Smooth muscle cell of the brain vasculature (primary cell): ENCODE measurements around the gene CDCA3.

Experiments
- DNase-seq: peaks from one replicate; pipeline ENCODE4 v3.0.0-alpha.2; 2012; ENCODE audit warnings: low read depth, low spot score

Gene CDCA3

DNA sequence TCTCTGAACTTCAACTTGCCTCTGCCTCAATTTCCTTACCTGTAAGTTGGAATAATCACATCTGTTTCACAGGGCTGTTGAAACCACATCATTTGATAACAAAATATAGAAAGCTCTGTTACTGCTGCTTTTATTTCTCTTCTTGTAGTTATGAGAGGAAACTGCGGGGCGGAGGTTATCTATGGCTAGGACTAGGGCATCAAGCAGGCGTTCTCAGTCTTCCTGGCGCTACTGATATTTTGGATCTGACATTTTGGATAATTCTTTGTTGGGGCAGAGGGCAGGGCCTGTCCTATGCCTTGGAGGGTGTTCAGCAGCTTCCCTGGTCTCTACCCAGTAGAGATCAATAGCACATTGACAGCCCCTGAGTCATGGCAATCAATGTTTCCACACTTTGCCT is 19.0 kb downstream of the CDCA3 start:
- no peak for DNase-seq

DNA sequence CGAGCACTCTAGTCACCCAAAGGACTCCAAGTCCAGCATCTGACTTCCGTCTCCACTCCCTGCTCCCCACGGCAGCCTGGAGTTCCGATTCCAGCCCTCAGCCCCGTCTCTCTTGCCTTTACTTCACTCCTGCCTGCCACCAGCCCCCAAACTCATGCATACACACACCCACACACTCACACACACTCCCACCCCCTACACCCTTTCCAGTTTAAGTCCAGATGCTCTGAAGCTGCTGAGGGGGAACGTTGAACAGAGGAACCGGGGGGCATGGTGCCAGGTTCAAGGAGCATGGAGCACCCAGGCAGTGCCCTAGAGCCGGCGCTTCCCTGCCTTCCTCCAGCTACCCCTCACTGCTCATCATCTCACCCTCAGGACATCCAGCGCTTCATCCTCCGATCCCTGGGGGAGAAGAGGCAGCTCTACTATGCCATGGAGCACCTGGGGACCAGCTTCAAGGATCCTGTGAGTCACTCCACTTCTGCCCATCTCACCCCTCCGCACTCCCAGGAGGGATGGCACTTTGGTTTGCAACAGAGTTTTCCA is 19.6 kb downstream of the CDCA3 start:
- no peak for DNase-seq

DNA sequence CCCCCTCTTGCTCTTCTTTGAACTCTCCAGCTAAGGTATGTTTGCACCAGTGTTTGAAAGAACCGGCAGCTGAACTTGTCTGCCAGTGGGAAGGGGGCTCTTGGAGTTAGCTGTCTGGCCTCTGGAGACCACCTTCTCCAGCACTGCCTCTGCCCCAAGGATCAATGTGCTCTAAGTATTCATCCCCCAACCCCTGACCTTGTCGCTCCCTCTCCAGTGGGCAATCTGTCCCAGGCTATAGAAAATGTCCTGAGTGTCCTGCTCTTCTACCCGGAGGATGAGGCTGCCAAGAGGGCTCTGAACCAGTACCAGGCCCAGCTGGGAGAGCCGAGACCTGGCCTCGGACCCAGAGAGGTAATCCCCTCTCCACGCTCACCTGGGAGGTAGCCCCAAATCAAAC is 20.1 kb downstream of the CDCA3 start:
- no peak for DNase-seq

DNA sequence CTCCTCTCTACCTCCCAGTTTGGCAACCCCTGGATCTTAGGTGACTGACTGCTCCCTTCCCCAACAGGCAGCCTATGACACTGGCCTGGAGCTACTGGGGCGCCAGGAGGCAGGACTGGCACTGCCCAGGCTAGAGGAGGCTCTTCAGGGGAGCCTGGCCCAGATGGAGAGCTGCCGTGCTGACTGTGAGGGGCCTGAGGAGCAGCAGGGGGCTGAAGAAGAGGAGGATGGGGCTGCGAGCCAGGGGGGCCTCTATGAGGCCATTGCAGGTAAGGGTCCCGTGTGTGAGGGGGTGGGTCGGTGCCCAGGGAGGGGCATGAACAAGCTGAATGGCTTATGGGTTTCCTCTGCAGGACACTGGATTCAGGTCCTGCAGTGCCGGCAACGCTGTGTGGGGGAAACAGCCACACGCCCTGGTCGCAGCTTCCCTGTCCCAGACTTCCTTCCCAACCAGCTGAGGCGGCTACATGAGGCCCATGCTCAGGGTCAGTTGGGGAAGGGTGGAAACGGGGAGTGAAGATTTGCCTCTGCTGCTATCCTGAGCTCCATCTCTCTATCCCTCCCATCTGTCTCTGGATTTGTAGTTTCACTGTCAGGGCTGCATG is 20.7 kb downstream of the CDCA3 start:
- DNase-seq, result no peak

DNA sequence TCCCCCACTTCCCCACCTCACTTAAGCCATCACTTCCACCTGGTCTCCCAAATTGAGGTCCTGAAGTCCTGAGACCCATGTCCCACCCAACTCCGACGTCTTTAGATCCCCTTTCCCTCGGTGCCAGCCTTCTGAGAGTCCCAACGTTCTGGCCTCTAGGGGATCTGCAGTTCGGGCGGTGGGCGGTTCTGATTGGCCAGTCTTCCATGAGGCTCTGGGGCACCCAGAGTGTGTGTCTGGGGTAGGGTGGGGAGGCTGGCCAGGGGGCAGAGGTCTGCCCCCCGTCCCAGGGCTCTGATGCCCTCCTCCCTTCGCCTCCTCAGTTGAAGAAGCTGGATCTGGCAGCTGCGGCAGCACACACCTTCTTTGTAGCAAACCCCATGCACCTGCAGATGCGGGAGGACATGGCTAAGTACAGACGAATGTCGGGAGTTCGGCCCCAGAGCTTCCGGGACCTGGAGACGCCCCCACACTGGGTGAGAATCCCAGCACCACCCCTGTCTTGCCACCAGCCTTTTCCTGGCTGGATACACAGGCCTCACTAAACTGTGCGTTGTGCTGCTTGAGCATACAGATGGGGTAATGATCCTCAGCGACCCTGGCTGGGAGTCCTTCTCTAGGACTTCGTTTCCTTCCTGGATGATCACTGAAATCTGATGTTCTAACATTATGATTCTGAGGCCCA is 21.4 kb downstream of the CDCA3 start:
- no peak for DNase-seq

DNA sequence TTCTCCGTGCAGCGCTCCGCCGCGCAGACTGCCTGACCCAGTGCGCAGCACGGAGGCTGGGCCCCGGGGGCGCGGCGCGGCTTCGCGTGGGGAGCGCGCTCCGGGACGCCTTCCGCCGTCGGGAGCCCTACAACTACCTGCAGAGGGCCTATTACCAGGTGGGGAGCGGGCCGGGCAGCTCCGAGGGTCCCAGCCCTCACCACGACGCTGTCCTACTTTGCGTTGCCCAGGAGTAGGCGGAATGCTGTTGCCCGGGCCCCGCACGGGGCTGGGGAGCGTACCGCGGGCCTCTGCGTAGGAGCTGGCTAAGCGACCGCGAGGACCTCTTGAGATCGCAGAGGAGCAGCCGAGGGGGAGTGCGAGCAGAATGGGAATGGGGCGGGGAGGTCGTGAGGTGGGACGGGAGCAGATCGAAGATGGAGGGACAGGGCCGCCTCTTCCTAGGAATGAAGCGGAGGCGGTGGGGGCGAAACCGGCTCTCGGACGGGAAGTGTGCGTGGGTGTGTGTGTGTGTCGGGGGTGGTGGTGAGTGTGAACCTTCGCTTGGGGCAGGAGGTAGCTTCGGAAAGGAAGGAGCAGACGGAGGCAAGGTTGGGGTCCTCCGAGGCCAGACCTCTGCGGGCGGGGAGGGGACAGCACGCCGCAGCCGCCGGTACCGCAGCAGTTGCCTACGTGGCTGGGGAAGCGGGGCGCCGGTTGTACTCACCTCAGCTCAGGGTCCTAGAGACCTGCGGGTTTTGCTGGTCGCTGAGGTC is 22.1 kb downstream of the CDCA3 start:
- no peak for DNase-seq

DNA sequence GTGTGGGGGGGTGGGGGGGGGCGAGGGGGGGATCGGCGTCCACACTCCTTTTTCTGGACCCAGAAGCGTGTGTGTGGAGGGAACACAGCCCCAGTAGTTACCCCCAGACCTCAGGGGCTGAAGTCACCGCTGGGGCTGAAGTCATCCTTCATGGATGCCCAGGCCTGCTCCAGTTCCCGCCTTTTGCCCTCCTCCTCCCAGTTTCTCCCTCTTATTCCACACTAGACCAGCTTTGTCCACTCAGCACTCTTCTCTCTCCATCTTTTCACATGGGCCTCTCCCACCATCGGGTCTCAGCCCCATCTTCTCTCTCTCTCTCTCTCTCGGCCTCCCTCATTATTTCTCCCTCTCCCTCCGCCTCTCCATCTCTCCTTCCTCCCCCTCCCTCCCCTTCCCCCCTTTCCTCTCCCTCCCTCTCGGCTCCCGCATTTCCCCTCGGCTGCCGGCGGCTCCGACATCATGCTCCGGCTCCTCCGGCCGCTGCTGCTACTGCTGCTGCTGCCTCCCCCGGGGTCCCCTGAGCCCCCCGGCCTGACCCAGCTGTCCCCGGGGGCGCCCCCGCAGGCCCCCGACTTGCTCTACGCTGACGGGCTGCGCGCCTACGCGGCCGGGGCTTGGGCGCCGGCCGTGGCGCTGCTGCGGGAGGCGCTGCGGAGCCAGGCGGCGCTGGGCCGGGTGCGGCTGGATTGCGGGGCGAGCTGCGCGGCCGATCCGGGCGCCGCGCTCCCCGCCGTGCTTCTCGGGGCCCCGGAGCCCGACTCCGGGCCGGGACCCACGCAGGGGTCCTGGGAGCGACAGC is 22.9 kb downstream of the CDCA3 start, which contains the start of gene P3H3:
Gene P3H3, plus strand, starts transcription at position 426 of the 799 bp plus-strand sequence. Its CDS starts 34 bp downstream, at position 460.
- no peak for DNase-seq

DNA sequence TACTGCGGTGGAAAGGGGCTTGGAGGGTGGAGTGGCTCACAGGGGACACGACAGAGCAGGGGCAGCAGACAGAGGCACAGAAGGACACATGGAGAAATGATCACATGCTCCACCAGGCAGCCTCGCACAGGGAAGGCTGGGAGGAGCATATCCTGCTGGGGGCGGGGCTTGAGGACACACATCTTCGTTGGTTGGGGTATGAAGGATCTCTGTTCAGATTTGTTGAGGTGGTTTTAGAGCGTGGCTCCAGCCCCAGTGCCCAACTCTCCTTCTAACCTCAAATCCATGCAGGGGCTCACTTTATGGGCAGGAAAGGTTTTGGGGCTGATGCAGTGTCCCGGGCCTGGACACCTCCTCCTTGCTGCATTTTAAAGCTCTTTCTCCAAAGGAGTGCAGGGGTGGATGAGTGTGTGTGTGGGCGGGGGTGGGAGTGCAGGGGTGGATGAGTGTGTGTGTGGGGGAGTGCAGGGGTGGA is 23.6 kb downstream of the CDCA3 start:
- DNase-seq, result no peak

DNA sequence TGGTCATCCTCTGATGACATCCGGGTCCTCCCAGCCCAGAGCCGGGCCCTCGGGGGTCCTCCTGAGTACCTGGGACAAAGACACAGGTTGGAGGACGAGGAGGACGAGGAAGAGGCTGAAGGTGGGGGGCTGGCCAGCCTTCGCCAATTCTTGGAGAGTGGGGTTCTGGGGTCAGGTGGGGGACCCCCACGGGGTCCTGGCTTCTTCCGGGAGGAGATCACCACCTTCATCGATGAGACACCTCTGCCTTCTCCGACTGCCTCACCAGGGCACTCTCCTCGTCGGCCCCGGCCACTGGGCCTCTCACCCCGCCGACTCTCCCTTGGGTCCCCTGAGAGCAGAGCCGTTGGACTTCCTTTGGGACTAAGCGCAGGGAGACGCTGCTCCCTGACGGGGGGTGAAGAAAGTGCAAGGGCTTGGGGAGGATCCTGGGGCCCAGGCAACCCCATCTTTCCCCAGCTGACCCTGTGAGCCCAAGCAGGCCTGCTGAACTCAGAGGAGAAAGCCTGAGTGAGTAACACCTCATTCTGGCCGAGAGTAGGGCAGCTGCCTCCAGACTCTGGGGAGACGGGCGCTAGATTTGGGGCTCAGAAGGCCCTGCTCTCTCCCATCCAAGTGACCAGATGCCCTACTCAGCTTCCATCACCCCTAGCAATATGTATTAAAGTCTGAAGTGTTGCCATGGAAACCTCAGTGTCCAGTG is 24.2 kb downstream of the CDCA3 start:
- DNase-seq, result no peak

DNA sequence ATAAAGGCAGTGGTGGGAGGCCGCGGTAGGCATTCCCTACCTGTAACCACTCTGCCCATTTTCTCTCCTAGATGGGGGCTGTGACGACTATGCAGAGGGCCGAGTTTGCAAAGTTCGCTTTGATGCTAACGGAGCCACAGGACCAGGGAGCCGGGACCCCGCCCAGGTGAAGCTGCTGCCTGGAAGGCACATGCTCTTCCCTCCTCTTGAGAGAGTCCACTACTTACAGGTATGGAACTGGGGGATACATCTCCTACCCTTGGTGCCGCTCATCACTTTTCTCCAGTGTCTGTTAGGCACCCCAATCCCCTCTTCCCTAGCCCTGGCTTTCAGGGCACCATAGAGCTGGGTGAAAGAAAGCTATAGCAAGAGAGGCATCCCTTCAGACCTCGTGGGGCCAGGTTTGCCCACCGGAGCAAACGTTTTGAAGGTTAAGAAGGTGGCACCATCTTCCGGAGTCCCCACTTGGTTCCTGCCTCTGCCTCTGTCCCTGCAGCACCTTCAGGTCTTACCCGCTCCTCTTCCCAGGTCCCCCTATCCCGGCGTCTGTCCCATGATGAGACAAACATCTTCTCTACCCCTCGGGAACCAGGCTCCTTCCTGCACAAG is 24.9 kb downstream of the CDCA3 start:
- no peak for DNase-seq

DNA sequence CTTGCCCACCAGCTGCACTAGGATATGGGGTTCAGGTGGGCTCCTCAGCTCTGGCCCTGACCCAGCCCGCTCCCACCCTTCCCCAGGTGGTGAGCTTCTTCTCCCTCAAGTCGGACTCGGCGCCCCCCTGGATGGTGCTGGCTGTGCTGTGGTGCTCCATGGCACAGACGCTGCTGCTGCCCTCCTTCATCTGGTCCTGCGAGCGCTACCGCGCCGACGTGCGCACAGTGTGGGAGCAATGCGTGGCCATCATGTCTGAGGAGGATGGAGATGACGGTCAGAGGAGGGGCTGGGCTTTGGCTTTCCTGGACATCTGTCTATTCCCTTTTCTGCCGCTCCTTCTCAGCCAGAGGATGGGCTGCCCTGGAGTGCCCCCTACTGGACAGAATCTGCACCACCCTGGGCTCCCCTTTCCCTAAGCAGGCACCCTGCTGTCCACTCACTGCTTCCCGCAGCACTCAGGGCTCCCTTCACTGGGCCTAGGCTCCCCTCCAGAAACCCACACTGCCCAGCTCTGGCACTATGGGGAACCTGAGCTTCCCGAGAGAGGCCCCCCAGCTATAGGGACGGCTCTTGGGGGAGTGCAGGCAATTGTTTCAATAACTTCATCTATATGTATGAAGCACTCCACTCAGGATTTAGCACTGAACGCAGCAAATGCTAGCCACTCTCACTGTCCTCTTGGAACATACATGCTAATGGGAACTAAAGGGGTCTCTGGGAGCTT is 25.5 kb downstream of the CDCA3 start:
- peak; percentile 58 for DNase-seq

DNA sequence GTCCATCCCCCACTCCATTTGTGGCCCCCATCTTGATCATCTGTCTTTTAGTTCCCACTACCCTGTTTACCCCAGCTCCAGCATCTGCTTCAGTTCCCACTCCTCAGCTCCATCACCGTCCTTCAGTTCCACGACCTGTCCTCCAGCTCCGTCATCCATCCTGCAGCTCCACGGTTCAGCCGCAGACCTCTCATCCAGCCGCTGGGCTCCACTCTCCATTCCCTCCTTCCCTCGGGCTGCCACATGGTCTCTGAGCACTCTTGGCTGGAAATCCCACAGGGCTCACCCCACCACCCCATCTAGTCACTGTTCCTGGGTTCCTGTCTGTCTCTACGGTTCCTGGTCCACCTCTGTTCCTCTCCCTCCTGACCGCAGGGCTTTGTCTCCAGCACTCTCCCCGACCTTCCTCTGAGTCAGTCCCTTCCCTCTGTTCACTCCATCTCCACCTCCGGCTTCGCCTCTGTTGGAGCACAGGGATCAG is 26.1 kb downstream of the CDCA3 start:
- DNase-seq, result no peak

DNA sequence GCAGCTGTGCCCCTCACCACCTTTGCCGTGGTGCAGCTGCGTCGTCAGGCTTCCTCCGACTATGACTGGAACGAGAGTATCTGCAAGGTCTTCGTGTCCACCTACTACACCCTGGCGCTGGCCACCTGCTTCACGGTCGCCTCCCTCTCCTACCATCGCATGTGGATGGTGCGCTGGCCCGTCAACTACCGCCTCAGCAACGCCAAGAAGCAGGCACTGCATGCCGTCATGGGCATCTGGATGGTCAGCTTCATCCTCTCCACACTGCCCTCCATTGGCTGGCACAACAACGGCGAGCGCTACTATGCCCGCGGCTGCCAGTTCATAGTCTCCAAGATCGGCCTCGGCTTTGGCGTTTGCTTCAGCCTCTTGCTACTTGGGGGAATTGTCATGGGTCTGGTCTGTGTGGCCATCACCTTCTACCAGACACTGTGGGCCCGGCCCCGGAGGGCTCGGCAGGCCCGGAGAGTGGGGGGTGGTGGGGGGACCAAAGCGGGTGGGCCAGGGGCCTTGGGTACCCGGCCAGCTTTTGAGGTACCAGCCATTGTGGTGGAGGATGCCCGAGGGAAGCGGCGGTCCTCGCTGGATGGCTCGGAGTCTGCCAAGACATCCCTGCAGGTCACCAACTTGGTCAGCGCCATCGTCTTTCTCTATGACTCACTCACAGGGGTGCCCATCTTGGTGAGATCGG is 26.9 kb downstream of the CDCA3 start:
- DNase-seq, result no peak

DNA sequence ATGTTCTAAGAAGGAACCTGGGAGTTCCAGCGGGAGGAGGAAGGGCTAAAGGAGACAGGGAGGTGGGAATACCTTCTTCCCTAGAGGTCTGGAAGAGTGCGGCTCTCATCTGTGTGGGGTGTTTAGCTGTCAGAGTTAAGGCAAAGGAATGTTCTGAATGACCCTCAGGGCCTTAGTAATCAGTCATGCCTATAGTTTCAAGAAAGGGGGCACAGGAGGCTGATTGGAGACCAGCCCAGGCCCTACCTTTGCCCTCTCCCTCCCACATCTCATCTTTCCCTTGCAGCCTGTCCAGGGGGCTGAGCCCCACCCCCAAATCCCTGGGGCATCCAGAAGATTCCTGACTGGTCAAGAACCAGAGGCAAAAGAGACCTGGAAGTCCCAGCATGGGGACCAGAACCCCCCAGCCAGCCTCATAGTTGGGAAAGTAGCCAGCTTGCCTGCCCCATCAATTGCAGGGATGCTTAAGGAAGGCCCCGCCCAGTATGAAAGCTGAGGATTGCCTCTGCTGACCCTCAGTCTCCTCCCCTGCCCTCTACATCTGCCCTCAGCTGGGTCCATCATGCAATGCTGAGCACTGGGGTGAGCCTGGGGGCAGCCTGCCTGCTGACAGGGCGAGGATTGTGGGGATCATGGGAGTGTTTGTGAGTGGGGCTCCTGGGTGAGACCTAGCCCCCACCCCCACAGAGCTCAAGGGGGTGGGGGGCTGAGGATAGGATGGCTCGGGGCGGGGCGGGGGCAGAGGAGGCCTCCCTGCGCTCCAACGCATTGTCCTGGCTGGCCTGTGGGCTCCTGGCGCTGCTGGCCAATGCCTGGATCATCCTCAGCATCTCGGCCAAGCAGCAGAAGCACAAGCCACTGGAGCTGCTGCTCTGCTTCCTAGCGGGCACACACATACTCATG is 27.7 kb downstream of the CDCA3 start:
- no peak for DNase-seq

DNA sequence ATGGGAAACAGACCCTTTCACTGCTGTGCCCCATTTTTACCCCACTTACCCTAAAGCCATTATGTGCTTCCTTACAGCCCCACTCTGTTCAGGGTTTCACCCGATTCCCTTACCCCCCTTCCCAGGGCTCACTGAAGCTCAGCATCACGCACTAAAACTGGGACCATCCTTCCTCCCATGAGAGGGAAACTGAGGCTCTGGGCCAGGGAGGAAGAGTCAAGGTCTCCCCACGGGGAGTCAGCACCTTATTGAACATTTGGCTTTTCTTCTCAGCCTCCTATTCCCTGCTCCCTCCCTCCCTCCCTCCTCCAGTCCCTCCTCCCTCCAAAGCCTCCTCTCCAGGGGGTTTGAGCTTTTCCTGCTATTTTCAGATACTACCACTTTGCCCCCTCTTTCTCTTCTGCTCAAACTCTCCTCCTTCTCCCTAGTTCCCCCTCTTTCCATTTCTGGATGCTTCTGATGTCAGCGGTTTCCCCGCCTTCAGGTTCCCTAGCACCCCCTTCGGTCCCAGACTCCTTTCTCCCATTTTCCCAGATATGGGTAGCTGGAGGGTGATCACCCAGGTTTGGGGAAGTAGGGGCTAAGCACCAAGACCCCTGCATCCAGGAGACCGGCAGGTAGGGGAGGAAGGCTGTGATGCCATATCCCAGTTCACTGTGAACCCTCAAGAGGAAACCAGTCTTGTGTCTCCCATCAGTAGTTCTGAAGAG is 28.5 kb downstream of the CDCA3 start:
- no peak for DNase-seq

DNA sequence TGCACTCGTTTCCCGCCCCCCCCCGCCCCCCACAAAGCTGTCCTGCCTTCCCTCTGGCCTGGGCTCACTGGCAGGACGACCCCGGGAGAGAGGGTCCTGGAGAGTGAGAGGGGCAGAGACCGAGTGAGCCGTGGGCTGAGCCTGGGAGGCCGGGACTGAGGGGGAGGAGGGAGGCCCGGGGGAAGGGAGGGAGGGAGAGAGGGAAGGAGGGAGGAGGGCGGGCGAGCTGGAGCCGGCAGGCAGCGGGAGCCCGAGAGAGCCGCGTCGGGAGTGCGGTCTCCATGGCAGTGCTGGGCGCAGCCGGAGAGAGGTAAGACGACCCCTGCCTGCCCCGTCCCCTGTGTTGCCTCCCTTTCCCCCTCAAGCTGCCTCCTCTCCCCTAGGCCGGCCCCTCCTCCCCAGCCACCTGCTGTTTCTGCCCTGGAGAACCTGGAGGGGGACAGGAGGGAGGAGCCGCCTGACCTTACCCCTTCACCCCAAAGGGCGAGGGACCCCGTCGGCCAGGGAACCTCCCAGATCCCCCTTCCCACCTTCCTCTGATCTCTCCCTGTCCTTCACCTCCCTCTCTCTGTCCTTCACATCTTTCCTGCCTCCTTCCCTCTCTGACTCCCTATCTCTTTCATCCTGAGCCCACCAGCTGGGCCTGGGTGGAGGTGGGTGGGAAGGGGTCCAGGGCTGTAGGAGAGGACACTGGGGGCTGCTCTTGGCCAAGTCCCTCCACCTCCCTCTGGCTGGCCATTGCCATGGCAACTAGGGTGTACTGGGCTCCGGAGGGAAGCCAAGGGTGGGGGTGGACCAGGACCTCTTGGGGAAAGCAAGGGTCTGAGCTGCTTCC is 29.3 kb downstream of the CDCA3 start, which contains the start of gene GPR162:
Gene GPR162, plus strand, starts transcription at position 231 of the 835 bp plus-strand sequence. CDS start 2,078 bp downstream, outside the sequence.
- no peak for DNase-seq
